COLO668 (cell line): ENCODE data around the gene PLEKHA7.
A peak's percentile ranks its signal among the peaks of the same experiment; 100 is the strongest.

Experiments
- DNase-seq: peaks from one replicate; lab custom pipeline; 2025; ENCODE audit not compliant: unreplicated experiment; lab: John Stamatoyannopoulos, UW

The PLEKHA7 gene

DNA sequence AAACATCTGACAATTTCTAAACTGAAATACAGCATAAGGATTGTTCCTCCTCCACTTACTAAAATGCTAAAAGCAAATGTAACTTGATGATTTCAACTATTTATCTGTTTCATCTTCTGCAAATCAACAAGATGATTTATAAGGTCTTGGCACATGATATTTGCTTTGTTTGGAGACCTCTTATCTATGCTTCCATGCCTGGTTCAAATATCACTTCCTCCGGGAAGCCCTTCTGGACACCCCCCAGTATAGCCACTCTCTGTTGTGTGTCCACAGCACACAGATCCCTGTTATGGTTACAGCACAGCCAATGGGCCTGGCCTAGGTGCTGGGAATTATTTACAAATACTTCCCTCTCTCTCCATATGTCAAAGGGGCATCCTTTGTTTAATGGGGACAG, 160.9 kb downstream of the PLEKHA7 start:
- no peak for DNase-seq

- no peak for DNase-seq
Measured at GRCh38 chr11:16846305-16846704, 167.9 kb downstream of the PLEKHA7 start.

GRCh38 chr11:16844268-16844771, 169.9 kb downstream of the PLEKHA7 start:
- DNase-seq, result no peak

GRCh38 chr11:16843294-16843693, 170.9 kb downstream of the PLEKHA7 start:
- DNase-seq, result peak; percentile 97

GRCh38 chr11:16841984-16842383, 172.2 kb downstream of the PLEKHA7 start:
- DNase-seq, result no peak

DNA sequence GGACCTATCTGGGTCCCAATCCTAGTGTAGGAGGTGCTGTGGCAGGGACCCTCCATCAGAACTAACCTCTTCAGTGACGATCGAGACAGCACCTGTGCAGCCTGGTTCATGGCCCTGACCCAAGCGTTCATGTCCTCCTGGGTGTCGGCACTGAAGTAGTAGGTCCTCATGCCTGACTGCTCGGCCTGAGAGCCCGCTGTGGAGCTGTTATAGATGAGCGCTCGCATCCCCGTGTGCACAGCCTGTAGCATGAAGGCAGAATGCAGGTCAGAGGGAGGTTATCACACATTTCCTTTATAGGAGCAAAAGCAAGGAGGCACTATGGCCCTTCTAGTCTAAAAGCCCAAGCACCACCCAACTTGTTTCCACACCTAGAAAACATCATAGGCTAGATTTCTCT, 172.7 kb downstream of the PLEKHA7 start:
- no peak for DNase-seq

GRCh38 chr11:16840951-16841350, 173.3 kb downstream of the PLEKHA7 start:
- DNase-seq, result no peak

DNA sequence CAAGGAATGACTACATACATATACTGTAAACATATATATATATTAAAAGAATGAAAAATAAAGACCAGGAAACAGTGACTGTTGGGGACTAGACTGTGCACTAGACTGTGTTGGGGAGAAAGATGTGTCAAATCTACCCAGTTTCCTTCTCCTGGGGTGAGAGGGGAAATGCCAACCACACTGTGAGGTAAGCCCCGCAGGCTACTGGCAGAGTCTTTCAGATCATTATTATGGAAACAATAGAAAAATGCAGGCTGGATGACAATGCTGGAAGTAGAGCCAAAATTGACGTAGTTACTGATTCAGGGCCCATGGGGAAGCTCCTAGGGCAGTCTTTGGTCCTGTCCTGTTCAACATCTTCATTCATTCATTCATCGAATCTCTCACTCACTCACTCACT, 174.4 kb downstream of the PLEKHA7 start:
- DNase-seq, result no peak

- DNase-seq, result no peak
Measured at GRCh38 chr11:16834384-16834783, 179.8 kb downstream of the PLEKHA7 start.

DNA sequence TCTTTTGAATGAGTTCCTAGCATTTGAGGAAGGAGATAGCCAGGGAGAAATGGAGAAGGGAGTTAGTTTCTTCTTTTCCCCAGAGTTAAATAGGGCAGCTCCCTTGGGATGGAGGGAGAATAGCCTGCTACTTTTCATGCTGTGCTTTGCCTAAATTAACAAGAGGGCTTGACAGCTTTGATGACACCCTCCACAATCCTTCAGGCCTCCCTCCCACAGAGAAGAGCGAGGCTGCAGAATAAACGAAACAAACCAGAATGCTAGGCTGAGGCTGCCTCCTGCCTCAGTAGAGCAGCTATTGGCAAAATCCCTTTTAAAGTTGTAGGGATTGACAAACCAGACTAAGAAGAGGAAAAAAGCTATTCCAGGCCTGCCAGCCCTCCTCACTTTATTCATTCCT, 181.2 kb downstream of the PLEKHA7 start:
- no peak for DNase-seq

GRCh38 chr11:16832193-16832539, 182.0 kb downstream of the PLEKHA7 start:
- DNase-seq, result no peak

- no peak for DNase-seq
Measured at GRCh38 chr11:16831316-16832192, 182.7 kb downstream of the PLEKHA7 start.

GRCh38 chr11:16827139-16827538, 187.1 kb downstream of the PLEKHA7 start:
- no peak for DNase-seq

- DNase-seq, result no peak
Measured at GRCh38 chr11:16825968-16826367, 188.2 kb downstream of the PLEKHA7 start.

DNA sequence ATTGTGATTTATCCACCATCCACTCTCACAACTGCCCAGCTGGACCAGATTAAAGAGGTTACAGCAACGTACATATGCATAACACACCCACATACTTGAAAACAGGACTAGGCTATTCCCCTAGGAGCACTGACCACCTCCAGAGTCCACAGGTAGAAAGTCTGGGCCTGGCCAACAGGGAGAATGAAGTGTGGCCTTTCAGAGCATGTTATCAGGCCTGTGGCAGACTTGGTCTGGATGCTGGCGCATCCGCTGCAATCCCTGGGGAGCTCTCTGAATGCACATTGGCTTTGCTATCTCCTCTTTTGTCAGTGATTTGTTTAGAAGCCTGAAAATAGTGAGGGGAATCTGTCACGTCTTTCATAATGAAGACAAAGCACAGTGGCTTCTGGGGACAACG, 189.1 kb downstream of the PLEKHA7 start:
- no peak for DNase-seq

- peak; percentile 72 for DNase-seq
Measured at GRCh38 chr11:16820324-16821092, 193.7 kb downstream of the PLEKHA7 start.

DNA sequence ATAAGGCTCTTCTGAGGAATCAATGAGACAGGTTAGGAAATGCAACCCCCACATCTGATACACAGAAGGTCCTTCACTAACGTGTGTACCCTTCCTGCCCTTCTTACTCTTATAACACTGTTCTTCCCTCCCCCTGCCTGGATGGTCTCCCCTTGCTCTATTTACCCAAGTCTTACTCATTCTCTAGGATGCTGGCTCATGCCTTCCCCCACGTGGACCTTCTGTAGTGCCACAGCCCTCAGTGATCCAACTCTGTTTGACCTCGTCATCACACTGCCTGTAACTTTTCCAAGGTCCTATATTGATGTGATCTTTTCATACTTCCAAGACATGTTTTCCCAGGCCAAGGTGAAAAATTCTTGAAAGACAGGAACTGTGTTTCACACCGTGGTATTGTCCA, 195.9 kb downstream of the PLEKHA7 start:
- no peak for DNase-seq

DNA sequence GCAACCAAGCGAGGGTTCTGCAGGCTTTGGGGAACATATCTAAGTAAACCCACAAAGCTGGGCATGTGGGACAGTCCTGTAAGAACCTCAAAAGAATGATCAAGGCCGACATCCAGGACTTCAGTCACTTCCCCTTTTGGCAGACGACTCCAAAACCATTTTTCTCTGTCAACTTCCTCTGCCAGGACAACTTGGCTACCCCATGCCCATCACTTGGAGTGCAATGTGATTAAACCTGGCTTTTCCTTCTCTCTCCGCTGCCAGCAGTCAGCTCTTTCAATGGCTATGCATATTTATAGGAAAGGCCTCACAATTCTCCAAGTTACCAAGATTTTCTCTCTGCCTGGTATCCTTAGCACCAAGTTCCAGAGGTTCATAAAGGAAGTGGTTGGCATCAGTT, 196.9 kb downstream of the PLEKHA7 start:
- no peak for DNase-seq

GRCh38 chr11:16816358-16817270, 197.6 kb downstream of the PLEKHA7 start:
- DNase-seq, result no peak

DNA sequence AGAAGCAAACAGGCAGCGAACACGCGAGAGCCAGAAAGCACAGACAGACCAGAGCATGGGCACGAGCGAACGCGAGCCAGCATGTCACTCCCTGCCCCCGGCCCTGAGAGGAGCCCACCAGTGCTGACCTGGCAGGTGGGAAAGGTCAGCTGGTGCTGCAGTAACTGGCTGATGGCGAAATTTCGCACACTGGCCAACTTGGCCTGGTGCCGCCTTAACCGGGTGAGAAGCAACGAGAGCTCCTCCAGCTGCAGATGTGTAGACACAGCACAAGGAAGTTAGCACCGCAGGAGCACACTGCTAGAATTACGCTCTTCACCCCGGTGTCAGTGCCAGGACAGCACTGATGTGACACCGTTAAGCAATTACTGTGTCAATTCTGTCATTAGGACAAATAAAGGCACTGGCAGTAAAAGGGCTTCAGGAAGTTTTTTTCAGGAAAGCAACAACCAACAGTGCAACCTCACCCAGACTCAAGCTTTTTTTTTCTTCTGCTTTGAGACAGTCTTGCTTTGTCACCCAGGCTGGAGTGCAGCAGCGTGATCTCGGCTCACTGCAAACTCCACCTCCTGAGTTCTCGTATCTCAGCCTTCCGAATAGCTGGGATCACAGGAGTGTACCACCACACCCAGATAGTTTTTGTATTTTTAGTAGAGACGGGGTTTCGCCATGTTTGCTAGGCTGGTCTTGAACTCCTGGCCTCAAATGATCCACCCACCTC, 199.0 kb downstream of the PLEKHA7 start:
- DNase-seq, result no peak
